GM18505 (cell line): ENCODE results near the gene PELI2.

Source experiments
- ATAC-seq: cut with Tn5 transposase; IDR thresholded peaks from one replicate; pipeline ENCODE4 v1.9.1; 2021; ENCODE audit not compliant: unreplicated experiment
- POLR2A ChIP-seq: IDR thresholded peaks from 4 replicates; pipeline ENCODE4 v1.6.1; 2011; ENCODE audit warnings: borderline replicate concordance; ENCODE audit not compliant: insufficient read depth, insufficient read length; ENCODE audit errors: extremely low read depth

The PELI2 gene

GRCh38 chr14:56180754-56181542 lies 62.7 kb downstream of the PELI2 start:
- ATAC-seq = no peak
- no peak for TF ChIP-seq POLR2A

GRCh38 chr14:56181681-56182085 lies 63.5 kb downstream of the PELI2 start:
- no peak for TF ChIP-seq POLR2A
- no peak for ATAC-seq

GRCh38 chr14:56182410-56182809 lies 64.2 kb downstream of the PELI2 start:
- no peak for ATAC-seq
- TF ChIP-seq POLR2A = no peak

GRCh38 chr14:56183631-56184157 lies 65.5 kb downstream of the PELI2 start:
- TF ChIP-seq POLR2A = no peak
- ATAC-seq = no peak

GRCh38 chr14:56185992-56186391 lies 67.8 kb downstream of the PELI2 start:
- ATAC-seq = no peak
- no peak for TF ChIP-seq POLR2A

GRCh38 chr14:56187736-56188135 lies 69.5 kb downstream of the PELI2 start:
- TF ChIP-seq POLR2A = no peak
- no peak for ATAC-seq

GRCh38 chr14:56189307-56189706 lies 71.1 kb downstream of the PELI2 start:
- no peak for ATAC-seq
- no peak for TF ChIP-seq POLR2A

- no peak for TF ChIP-seq POLR2A
- ATAC-seq = no peak
Measured at GRCh38 chr14:56193347-56193746, 75.1 kb downstream of the PELI2 start.

- no peak for TF ChIP-seq POLR2A
- ATAC-seq = no peak
Measured at GRCh38 chr14:56194042-56194441, 75.8 kb downstream of the PELI2 start.

GRCh38 chr14:56195223-56195622 lies 77.0 kb downstream of the PELI2 start:
- peak; percentile 8 for ATAC-seq
- no peak for TF ChIP-seq POLR2A

- ATAC-seq = peak; percentile 86
- no peak for TF ChIP-seq POLR2A
Measured at GRCh38 chr14:56195704-56196103, 77.5 kb downstream of the PELI2 start.

GRCh38 chr14:56196274-56196673 lies 78.1 kb downstream of the PELI2 start:
- ATAC-seq = no peak
- no peak for TF ChIP-seq POLR2A

GRCh38 chr14:56197150-56197549 lies 78.9 kb downstream of the PELI2 start:
- no peak for TF ChIP-seq POLR2A
- no peak for ATAC-seq

GRCh38 chr14:56198438-56198837 lies 80.2 kb downstream of the PELI2 start:
- no peak for TF ChIP-seq POLR2A
- ATAC-seq = no peak
